Astrocyte of the hippocampus (primary cell): Measurements from ENCODE around the gene E2F3.

ENCODE experiments used
- DNase-seq: peaks from one replicate; pipeline ENCODE4 v3.0.0; 2011; ENCODE audit warnings: low read depth, low spot score

The E2F3 gene

DNA sequence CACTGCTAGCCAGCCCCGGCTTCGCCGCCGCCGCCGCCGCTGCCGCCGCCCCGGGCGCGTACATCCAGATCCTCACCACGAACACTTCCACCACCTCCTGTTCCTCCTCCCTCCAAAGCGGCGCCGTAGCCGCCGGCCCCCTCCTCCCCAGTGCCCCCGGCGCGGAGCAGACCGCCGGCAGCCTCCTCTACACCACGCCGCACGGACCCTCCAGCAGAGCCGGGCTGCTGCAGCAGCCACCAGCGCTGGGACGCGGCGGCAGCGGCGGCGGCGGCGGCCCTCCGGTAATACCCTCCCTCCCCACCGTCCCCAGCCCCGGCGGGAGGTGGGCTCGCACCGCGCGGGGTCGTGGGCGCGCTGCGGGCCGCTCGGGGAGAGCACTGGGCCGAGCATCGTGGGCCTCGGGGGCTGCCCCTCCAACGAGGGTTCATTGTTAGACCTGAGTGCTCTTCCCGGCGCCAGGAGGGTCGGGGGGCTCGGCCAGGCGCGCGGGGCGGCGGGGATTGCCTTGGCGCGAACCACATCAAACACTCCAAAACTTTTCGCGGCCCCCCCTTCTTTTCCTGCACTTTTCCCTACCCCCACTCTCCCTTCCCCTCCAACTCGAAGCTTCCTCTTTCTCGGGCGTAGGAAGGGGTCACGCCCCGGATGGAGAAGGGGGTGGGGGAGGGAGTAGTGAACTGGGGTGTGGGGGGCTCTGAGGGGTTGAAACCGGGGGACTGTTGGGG is 827 bp downstream of the E2F3 start:
- DNase-seq, result peak; percentile 65

DNA sequence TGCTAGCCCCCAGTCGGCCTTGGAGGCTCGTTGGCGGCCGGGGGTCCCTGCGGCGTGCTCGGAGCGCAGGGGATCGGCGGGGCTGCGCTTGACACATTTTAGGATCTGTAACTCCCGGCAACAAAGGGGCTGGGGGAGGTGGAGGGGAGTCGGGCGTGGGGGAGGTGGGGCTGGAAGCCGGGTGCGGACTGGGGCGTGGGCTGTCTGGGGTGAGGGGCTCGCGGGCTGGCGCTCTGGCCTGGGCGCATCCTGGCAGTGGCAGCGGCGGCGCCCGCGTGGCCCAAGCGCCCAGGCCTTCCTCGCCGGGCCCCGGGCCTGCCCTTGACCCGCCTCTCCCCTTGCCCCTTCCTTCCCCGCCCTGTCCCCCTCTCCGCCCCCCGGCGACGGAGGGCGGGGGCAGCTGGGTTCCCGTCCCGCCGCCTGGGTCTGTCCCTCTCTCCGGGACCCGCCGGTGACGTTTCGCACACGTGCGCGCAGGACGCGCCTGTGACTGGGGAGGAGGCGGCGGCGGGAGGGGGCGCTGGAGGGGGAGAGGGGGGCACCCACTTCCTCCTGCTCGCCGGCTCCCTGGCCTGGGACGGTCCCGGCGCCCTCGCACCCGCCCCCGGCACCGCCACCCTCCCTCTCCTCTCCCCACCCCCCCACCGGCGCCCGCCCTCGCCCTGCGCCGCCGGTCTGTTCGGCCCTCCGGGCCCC is 1.5 kb downstream of the E2F3 start:
- DNase-seq, result peak; percentile 92

DNA sequence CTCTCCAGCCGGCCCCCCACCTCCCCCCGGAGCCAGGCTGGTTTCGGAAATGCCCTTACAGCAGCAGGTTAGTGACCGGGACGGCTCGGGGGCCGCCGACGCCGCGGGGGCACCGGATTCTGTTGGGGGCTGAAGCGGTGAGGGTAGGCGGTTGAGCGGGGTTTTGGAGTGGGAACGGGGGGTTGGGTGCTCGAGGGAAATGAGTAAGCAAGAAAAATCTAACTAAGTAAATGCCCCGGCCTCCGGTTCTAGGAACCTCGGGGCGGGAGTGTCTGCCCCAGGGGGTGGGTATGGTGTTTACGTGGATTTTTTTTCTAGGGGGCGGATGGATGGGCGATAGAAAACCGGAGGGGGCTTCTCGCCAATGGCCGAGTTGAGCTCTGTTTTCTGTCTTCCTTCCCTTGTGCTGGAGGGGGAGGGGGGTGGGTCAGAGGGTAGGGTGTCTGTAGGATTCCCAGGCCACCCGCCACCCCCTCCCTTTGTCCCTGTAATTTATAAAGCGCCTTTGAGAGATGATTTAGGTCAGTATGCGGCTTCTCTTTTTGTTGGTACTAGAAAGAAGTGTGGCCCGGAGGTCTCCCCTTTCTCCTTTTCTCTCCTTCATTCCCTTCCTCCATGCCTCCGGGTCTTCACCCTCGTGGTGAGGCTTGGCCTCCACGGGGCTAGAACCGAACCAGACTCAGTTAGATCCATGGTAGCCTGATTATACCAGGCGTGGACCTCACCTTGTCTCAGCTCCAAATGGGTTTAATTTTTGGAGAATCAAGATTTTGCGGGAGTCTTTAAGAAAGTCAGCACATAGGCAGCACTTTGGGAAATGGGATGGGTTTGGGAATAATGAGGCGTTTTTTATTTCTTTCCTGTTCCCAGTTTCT is 2.3 kb downstream of the E2F3 start:
- peak; percentile 70 for DNase-seq

DNA sequence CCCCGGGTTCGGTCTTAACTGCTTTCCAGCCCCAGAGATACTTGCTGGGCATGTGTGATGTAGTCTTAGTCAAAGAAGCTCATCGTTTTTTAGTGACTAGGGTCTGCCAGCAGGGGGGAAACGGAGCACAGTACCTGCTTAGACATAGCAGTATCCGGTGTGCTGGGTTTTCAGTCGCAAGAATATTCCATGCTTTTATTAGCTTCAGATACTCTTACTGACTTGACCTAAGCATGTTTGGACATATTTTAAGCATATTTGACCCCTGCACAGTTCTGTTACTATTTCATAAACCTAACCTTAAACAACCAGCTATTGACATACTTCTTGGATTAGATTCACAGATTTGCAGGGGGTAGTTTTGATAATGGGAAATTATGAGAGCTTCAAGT is 3.0 kb downstream of the E2F3 start:
- DNase-seq, result peak; percentile 79

DNA sequence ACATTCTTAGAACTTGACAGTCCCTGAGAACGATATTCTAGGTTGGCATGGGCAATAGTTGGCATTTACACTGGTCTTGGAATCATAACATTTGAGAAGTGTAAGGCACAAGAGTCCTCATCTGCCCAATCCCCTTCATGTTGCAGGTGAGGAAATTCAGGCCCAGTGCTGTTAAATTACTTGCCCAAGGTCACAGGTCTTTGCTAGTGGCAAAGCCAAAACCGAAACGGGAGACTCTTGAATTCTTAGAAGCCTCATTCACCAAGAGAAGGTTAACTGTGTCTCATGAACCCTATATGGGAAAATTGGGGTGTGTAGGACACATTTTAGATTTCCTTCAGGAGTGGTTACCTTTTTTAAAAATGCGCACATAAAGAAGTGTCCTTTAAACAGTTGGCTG is 7.2 kb downstream of the E2F3 start:
- no peak for DNase-seq

DNA sequence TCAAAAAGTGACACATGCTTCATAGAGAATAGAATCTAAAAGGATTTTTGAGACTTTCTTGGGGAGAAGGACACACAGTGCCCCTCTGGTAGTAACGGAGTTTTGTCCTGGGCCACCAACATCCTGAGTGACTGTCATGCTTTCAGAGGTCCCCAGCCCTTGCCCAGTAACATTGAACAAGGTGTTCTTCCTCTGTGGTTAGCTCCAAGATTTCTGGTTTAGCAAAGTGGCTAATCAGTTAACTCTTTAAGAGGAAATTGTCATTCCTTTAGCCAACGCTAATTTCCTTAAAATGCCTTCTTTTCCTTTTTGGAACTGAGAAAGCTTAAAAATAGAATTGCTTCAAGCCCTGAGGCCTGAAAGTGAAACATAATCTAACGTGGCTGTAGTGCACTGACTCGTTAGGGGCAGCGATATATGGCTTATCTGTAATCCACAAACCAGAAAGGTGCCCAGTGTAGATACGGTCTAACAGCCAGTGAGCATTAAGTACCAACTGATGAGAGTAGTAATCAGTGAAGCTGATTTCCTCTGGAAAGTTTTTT is 7.8 kb downstream of the E2F3 start:
- peak; percentile 18 for DNase-seq

DNA sequence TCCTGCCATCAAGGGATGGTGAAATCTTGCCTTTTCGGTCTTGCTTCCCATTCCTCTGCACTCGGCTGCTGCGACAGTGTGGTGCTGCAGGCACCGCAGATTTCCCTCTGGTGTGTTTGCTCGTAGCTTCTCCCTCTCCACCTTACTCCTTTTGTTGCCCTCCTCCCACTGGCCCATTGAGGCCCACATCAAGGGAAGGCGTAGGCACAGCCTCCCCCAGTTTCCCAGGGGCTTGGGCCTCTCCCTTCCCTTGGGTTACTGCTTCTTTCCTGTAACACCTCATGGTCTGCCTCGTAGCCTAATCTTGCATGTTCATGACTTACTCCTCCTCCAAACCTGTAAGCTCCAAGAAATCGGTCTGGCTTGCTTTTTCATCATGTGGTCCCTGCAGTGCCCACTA is 9.9 kb downstream of the E2F3 start:
- DNase-seq, result no peak

DNA sequence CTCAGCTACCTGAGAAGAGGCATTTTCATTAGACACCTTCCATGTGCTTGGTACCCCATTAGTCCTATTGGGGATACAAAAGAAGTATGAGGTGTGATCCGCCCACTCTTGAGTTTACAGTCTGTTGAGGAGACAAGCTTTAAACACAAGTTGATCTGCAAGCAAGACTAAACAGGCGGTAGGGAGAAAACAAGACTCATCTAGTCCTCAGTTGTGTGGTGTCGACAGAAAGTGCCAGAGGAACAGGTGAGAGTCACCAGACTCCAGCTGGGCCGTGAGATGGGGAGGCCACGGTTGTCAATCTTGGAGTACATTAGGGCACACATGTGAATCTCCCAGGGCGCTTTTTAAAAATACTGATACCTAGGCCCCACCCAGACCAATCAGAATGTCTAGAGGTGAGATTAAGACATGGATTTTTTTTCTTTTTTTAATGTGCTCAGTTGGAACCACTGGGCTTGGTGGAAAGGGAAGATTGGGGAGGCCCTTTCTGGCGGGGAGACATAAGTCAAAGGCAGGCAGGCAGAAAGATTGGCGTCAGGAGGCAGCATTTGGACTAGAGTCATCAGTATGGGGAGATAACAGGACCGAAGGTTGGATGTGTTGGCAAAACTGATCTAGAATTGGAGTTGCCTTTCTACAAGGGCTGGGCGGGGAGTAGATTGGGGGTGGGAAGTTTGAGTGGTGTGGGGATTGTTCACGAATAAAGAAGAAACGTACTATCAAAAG is 10.4 kb downstream of the E2F3 start:
- no peak for DNase-seq

DNA sequence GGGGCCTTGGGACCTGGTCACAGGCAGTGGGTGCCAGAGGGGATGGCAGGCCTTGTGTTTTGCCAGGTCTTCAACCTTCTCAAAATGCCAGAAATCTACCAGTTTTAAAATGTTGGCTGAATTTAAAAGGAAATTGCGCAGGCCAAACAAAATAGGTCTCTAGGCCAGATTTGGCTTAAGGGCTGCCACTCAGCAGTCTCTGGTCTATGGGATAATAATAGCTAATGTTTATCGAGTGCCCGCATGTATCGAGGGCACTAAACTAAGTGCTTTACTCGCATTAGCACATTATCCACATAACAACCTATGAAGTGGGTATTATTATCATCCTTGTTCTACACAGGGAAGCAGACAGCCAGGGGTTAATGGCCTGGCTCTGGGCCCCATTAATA is 11.0 kb downstream of the E2F3 start:
- DNase-seq, result no peak

DNA sequence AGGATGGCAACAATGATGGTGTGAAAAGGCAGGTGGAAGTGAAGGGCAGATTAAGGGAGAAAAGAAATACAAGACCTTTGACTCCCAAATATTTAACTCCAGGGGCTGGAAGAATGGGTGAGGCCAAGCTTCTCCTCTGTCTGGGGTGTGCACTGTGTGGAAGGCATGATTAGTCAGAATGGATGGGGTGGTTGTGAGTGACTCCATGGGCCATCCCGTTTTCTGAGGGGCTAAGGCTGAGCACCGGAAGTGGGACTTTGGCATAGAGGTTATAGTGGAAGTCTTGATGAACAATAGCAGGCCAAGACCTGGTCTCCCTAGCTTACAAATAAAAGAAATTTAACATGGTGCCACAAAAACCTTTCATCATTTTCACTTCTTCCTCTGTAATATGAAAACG is 12.1 kb downstream of the E2F3 start:
- DNase-seq, result no peak

DNA sequence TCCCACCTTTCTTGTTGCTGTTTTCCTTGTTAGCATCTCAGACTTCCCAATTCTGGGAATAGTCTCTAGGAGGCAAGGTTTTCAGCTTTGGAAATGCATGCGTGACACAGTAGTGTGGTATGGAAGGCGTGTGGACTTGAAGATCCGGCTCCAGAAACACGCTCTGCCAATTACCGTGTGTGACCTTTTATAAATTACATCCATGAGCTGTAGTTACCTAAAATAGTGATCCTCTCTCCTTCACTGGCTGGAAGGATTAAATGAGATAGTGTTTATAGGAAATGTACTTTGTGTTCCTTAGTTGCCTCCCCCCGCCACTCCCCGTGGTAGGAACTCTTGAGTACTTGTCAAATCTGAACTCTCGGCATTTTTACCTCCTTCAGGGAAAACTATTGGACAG is 13.0 kb downstream of the E2F3 start:
- no peak for DNase-seq

DNA sequence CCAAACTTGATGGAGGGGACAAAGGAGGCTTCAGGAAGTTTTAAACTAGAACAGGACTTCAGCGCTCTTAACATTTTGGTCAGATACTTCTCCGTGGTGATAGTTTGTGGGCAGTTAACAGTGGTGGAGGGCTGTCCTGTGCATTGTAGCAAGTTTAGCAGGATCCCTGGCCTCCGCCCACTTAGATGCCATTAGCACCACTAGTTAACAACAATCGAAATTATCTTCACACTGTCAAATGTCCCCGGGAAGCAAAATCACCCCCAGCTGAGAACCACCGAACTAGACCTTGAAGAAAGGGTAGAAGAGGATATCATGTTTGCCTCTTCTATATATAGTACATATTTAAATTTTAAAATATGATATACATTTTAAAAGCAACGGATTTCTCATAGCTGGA is 13.6 kb downstream of the E2F3 start:
- DNase-seq, result no peak

DNA sequence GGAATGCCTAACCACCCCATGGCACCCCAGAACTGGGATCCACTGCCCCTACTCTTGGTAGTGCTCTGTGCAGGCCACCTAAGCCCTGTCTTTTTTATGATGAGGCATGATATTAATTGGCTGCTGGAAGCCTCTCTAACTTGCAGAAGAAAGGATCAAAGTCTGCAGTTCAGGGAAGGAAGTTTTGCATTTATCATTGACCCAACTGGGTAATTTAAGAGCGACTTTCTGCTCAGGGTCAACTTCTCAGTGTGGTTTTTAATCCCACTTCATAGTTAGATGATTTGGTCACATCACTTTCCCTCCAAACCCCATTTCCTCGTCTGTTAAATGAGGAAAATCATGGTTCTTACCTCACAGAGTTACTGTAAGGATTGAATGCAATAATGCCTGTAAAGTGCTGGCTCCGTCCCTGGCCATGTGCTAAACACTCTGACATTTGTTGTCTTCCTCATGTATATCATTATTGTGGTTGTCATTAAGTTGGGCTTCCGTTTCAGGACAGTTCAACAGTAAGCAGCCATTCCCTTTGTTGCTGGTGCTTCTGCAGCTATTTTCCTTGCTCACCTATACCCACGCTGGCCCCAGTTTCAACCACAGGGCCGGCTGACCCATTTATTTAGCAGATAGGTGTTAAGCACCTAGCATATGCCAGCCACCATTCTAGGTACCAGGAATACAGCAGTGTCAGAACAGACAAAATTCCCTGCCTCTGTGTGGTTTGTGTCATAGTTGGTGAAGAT is 14.2 kb downstream of the E2F3 start:
- no peak for DNase-seq

DNA sequence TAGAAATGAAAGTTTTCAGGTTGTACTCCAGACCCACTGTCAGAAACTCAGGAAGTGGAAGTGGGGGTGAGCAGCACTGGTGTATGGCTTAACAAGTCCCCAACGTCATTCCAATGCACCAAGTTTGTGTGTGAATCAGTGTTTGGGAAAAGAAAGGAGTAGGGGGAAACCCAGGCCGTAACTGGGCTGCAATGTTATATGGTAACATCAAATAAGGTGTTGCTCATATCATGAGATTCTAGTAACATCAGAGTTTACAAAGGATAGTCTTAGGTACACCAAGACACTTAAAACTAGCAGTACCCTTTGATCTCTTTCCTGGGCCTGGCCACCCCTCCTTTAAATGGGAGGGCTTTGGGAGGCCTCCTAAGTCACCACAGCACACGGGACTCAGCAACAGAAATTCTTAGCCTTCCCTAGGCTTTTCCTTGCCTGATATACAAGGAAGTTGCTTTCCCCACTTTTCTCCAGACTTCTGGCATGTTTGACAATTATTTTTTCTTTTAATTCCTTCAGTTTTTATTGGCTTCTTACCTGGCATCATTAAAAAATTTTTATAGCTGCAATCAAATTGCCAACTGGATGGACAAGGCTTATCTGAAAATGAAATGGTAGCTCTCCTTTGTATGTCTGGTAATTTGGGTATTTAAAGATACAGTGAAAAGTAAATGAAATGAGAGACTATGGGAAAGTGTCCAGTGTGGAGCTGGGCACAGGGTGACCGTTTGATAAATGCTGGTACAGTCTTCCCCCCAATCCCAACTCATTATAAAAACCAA is 15.1 kb downstream of the E2F3 start:
- DNase-seq, result no peak

DNA sequence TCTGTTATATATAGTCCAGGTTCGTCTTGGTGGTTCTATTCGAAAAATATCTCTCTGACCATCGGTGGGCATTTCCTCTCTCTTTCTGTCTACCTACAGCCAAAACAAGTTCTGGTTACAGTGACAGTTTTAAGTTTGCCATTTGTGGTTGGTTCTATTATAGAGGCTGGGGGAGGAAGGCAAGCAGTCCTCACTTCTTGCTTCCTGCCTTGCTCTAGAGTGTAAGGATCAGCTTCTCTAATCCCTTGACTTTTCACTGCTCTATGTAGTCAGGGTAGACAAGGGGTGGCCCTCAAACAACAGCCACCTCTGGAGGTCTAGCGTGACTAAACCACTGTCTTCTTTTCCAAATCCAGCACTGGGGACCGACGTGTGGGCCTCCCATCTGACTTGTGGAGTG is 16.1 kb downstream of the E2F3 start:
- no peak for DNase-seq

DNA sequence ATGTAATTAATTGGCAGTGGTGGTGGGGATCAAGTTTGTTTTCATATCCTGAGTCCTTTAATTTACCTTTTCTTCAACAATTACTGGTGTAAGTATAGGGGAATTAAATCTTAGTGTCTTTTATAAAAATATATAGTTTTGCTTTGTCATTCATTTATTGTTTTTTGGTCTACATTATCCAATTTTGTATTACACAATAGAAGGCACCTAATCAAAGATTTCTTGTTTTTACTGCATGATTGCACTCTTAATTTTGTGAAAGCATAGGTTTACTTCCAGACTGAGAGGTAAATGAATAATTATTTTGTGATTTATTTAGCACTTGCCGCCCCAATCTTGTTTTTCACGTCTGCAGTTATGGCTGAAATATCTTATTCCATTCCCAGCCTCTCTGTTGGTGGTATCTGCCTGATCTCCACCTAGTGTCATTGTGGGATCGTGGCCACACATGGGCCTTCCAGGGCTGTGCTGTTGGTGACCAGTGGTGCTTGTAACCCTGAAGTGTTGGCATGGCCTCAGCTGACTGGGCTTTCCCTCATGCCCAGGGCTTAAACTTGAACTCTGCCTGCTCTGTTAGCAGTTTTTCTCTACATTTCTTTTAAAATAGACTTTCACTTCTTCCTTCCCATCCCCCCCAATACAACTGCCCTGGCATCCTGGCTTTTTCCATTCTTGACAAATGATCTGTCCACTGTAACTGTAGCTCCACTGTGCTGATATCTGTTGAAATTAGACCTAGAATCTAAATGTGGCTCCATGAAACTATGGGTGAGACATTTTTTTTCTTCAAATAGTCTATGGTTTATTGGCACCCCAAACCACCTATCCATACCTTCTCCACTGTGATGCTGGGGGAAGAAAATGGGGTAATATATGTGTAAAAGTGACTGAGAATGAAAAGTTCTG is 24.8 kb downstream of the E2F3 start:
- peak; percentile 25 for DNase-seq

DNA sequence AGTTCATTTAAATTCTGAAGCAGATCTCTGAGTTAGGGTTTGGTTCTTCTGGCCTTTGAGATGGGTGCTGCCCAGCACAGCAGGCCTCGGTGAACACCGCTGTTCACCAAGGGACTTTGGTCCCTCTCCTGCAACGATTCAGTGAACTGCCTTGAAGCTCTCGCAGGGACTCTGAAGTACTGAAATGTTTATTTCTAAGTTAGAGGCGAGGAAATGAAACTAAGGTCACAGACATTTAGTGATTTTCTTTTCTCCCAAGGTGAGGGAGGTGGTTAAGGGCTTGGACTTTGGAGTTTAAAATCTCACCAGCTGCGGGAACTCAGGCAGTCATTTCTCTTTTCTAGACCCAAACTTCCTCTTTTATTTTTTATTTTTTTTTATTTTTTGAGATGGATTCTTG is 26.2 kb downstream of the E2F3 start:
- no peak for DNase-seq

DNA sequence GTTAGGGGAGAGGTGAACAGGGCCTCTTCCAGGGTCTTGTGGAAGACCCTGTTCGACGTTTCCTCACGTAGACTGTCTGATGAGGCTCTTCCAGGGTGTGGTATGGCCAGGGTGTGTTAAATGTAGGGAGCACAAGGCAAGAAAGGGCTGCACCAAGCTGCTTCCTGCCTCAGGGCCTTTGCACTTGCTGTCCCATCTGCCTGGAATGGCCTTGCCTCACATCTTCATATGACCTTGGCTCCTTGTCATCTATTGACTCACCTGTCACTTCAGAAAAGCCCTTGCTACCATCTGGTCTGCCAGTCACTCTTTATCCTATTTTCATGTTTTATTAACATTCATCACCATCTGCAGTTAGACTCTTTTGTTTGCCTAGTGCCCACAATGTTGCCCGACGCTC is 31.0 kb downstream of the E2F3 start:
- no peak for DNase-seq

DNA sequence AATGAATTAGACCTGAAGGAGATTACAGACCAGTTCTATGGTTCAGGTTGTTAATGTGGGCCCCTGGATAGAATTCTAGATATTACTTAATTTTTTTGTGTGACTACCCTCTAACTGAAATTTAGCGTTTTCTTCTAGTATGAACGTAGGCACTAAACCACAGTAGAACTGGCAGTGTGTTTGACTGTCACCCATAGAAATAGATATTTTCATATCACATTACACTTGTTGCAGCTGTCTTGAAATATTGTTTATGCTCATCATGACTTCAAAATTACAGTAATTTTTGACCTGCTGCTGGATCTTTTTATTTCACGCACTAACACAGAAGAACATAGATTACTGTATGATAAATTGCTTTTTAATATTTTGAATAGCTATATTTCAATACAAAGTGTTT is 31.6 kb downstream of the E2F3 start:
- DNase-seq, result no peak
